HG03558 (cell line): Measurements from ENCODE around the gene SLC25A33.
A peak's percentile ranks its signal among the peaks of the same experiment; 100 is the strongest.

ENCODE experiments used
- ATAC-seq: cut with Tn5 transposase; IDR thresholded peaks from one replicate; pipeline ENCODE4 v1.9.1; 2021; ENCODE audit warnings: moderate number of reproducible peaks; ENCODE audit not compliant: unreplicated experiment; ENCODE audit errors: extremely low read depth

Gene SLC25A33

GRCh38 chr1:9586147-9586766 lies 47.0 kb downstream of the SLC25A33 start:
- ATAC-seq: no peak

- peak; percentile 54 for ATAC-seq
These were observed 49.4 kb downstream of the SLC25A33 start, which contains the start of gene TMEM201 for GRCh38 chr1:9588551-9589143. TMEM201 (plus strand) TSS chr1:9588911; CDS start chr1:9588931, 20 bp downstream.

GRCh38 chr1:9589144-9589718 lies 50.0 kb downstream of the SLC25A33 start:
- ATAC-seq: no peak

GRCh38 chr1:9589719-9590157 lies 50.5 kb downstream of the SLC25A33 start:
- no peak for ATAC-seq

- no peak for ATAC-seq
These were observed 50.9 kb downstream of the SLC25A33 start for GRCh38 chr1:9590201-9590600.

- no peak for ATAC-seq
These were observed 51.8 kb downstream of the SLC25A33 start for GRCh38 chr1:9590945-9591668.

- ATAC-seq: no peak
These were observed 52.6 kb downstream of the SLC25A33 start for GRCh38 chr1:9591669-9592509.

GRCh38 chr1:9592510-9593075 lies 53.3 kb downstream of the SLC25A33 start:
- ATAC-seq: no peak

GRCh38 chr1:9593147-9593491 lies 53.9 kb downstream of the SLC25A33 start:
- no peak for ATAC-seq

GRCh38 chr1:9593492-9594465 lies 54.5 kb downstream of the SLC25A33 start:
- ATAC-seq: no peak

GRCh38 chr1:9594471-9595155 lies 55.3 kb downstream of the SLC25A33 start:
- no peak for ATAC-seq

GRCh38 chr1:9595156-9595967 lies 56.1 kb downstream of the SLC25A33 start:
- ATAC-seq: no peak

- no peak for ATAC-seq
These were observed 56.7 kb downstream of the SLC25A33 start for GRCh38 chr1:9595968-9596340.

- no peak for ATAC-seq
These were observed 57.3 kb downstream of the SLC25A33 start for GRCh38 chr1:9596415-9597123.

GRCh38 chr1:9597361-9598315 lies 58.4 kb downstream of the SLC25A33 start:
- no peak for ATAC-seq

GRCh38 chr1:9598316-9598700 lies 59.0 kb downstream of the SLC25A33 start:
- no peak for ATAC-seq
